DMS153 treated with DMSO at 0.1 percent for 48 hours (cell line): Measurements from ENCODE around the gene SLC38A4.

Experiments
- DNase-seq: peaks from one replicate; lab custom pipeline; 2025; ENCODE audit not compliant: unreplicated experiment; lab: John Stamatoyannopoulos, UW

The SLC38A4 gene

DNA sequence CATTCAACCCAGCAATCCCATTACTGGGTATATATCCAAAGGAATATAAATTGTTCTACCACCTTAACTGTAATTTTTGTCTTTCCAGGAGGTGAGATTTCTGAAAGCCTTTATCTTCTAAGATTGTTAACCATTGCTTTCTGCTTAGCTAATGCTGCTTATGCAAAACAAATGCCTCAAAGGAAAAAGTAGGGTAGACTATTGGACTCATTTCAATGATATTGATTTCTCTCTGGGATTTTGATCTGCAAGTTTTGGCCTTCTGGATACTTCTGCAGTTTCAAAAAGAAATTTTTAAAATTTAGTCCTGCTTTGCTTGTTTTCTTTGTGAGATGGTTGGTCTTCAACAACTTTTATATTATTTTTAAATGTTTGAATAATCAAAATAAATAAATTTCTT is 108.6 kb downstream of the SLC38A4 start:
- no peak for DNase-seq
